ENCODE measurements around the gene EGFLAM. TPM values are rescaled to one million over a fixed set of nuclear protein-coding genes. Genes with fewer than 3 reads are reported as not detected.

The EGFLAM gene
- total and polyA plus RNA-seq, 2 donors (not counting 1 experiment from before 2014, with no cell fraction given), result 0.33 to 20.0 TPM

- TF ChIP-seq CTCF (conservative IDR thresholded peaks at IDR 0.05 in 1 of 2, IDR thresholded peaks at IDR 0.05 in 1 of 2; ENCODE audit: low read depth in 1 of 2, low read length in 2 of 2), result no peak
- TF ChIP-seq EZH2 (IDR thresholded peaks at IDR 0.05; ENCODE audit: low read length, missing control alignments), result no peak
- no peaks in the 10 kb centered on the region for H3K79me2 ChIP-seq (ENCODE audit: control insufficient read depth, insufficient read depth, low read length)
- H2AFZ ChIP-seq (ENCODE audit: low read length), result no peak overlapping the region
- H3K9me3 ChIP-seq (ENCODE audit: control insufficient read depth, insufficient read depth, low read depth, low read length), result no peaks in the 10 kb centered on the region
- no peaks in the 10 kb centered on the region for H3K27me3 ChIP-seq (ENCODE audit: control insufficient read depth, insufficient read depth, low read length)
- peak; percentile 21 to 45 for DNase-seq (ENCODE audit: low read depth in 2 of 2)
- no peaks in the 10 kb centered on the region for H3K4me1 ChIP-seq (ENCODE audit: control insufficient read depth, extremely low read depth, insufficient read depth, low read length)
- H3K4me3 ChIP-seq (replicated peaks in 1 of 4; ENCODE audit: control extremely low read depth in 1 of 4, insufficient read depth in 1 of 4, low read depth in 3 of 4, low read length in 4 of 4), result peak overlapping the region in 2 of 4 experiments; percentile 32 to 40
- no peaks in the 10 kb centered on the region for H4K20me1 ChIP-seq (ENCODE audit: control insufficient read depth, extremely low read depth, insufficient read depth, low read length)
- H3K4me2 ChIP-seq (ENCODE audit: extremely low read depth, insufficient read depth, low read length), result no peak overlapping the region
- H3K27ac ChIP-seq (ENCODE audit: insufficient read depth, low read length), result peak overlapping the region; percentile 11
- H3K9ac ChIP-seq (ENCODE audit: insufficient read depth, low read length), result no peak overlapping the region
- no peaks in the 10 kb centered on the region for H3K36me3 ChIP-seq (ENCODE audit: control insufficient read depth, insufficient read depth, low read length)
Measured at GRCh38 chr5:38445374-38446028, 187.1 kb downstream of the EGFLAM start.

GRCh38 chr5:38446029-38446522 is 187.7 kb downstream of the EGFLAM start:
- TF ChIP-seq CTCF (conservative IDR thresholded peaks at IDR 0.05 in 1 of 2, IDR thresholded peaks at IDR 0.05 in 1 of 2; ENCODE audit: low read depth in 1 of 2, low read length in 2 of 2) (no peak), EZH2 (IDR thresholded peaks at IDR 0.05; ENCODE audit: low read length, missing control alignments) (no peak)
- H3K4me1 ChIP-seq (ENCODE audit: control insufficient read depth, extremely low read depth, insufficient read depth, low read length), result peaks cover 4% of the 10 kb centered on the region
- no peak overlapping the region for H3K4me2 ChIP-seq (ENCODE audit: extremely low read depth, insufficient read depth, low read length)
- H3K27me3 ChIP-seq (ENCODE audit: control insufficient read depth, insufficient read depth, low read length), result no peaks in the 10 kb centered on the region
- no peaks in the 10 kb centered on the region for H4K20me1 ChIP-seq (ENCODE audit: control insufficient read depth, extremely low read depth, insufficient read depth, low read length)
- H3K36me3 ChIP-seq (ENCODE audit: control insufficient read depth, insufficient read depth, low read length), result no peaks in the 10 kb centered on the region
- H3K9me3 ChIP-seq (ENCODE audit: control insufficient read depth, insufficient read depth, low read depth, low read length), result no peaks in the 10 kb centered on the region
- DNase-seq (ENCODE audit: low read depth in 2 of 2), result no peak
- peak overlapping the region; percentile 18 for H3K9ac ChIP-seq (ENCODE audit: insufficient read depth, low read length)
- H3K4me3 ChIP-seq (replicated peaks in 1 of 4; ENCODE audit: control extremely low read depth in 1 of 4, insufficient read depth in 1 of 4, low read depth in 3 of 4, low read length in 4 of 4), result peak overlapping the region in 2 of 4 experiments; percentile 32 to 40
- H2AFZ ChIP-seq (ENCODE audit: low read length), result no peak overlapping the region
- no peaks in the 10 kb centered on the region for H3K79me2 ChIP-seq (ENCODE audit: control insufficient read depth, insufficient read depth, low read length)
- H3K27ac ChIP-seq (ENCODE audit: insufficient read depth, low read length), result peak overlapping the region; percentile 11

- Histone ChIP-seq H3K9ac (ENCODE audit: insufficient read depth, low read length) (no peak overlapping the region), H3K4me2 (ENCODE audit: extremely low read depth, insufficient read depth, low read length) (no peak overlapping the region), H3K27me3 (ENCODE audit: control insufficient read depth, insufficient read depth, low read length) (no peaks in the 10 kb centered on the region), H4K20me1 (ENCODE audit: control insufficient read depth, extremely low read depth, insufficient read depth, low read length) (no peaks in the 10 kb centered on the region), H3K9me3 (ENCODE audit: control insufficient read depth, insufficient read depth, low read depth, low read length) (no peaks in the 10 kb centered on the region), H3K4me1 (ENCODE audit: control insufficient read depth, extremely low read depth, insufficient read depth, low read length) (peaks cover 4% of the 10 kb centered on the region), H3K4me3 (replicated peaks in 1 of 4; ENCODE audit: control extremely low read depth in 1 of 4, insufficient read depth in 1 of 4, low read depth in 3 of 4, low read length in 4 of 4) (no peak overlapping the region), H3K79me2 (ENCODE audit: control insufficient read depth, insufficient read depth, low read length) (no peaks in the 10 kb centered on the region), H3K36me3 (ENCODE audit: control insufficient read depth, insufficient read depth, low read length) (no peaks in the 10 kb centered on the region), H3K27ac (ENCODE audit: insufficient read depth, low read length) (no peak overlapping the region), H2AFZ (ENCODE audit: low read length) (no peak overlapping the region)
- TF ChIP-seq EZH2 (IDR thresholded peaks at IDR 0.05; ENCODE audit: low read length, missing control alignments) (no peak), CTCF (conservative IDR thresholded peaks at IDR 0.05 in 1 of 2, IDR thresholded peaks at IDR 0.05 in 1 of 2; ENCODE audit: low read depth in 1 of 2, low read length in 2 of 2) (no peak)
- no peak for DNase-seq (ENCODE audit: low read depth in 2 of 2)
Measured at GRCh38 chr5:38447056-38447455, 188.7 kb downstream of the EGFLAM start.

Measured in fibroblast of lung (primary cell).